Effector memory CD4-positive, alpha-beta T cell (primary cell): ENCODE data around the gene RNF126.

Experiments
- DNase-seq, 3 donors: peaks; one replicate each; pipeline ENCODE4 v3.0.0-alpha.2; 2020
- H3K27ac ChIP-seq: 2 replicates; pipeline ENCODE4 v1.7.0; 2013; ENCODE audit warnings: mild to moderate bottlenecking, low read length, moderate library complexity; ENCODE audit not compliant: insufficient read depth, poor library complexity, severe bottlenecking
- H3K27me3 ChIP-seq: replicated peaks from 2 replicates; pipeline ENCODE4 v1.7.0; 2013; ENCODE audit warnings: mild to moderate bottlenecking, low read length; ENCODE audit not compliant: insufficient read depth, control insufficient read depth, poor library complexity, severe bottlenecking
- H3K36me3 ChIP-seq: 2 replicates; pipeline ENCODE4 v1.7.0; 2013; ENCODE audit warnings: mild to moderate bottlenecking, low read length, moderate library complexity; ENCODE audit not compliant: control insufficient read depth, insufficient read depth
- H3K4me1 ChIP-seq: 2 replicates; pipeline ENCODE4 v1.7.0; 2013; ENCODE audit warnings: low read length, mild to moderate bottlenecking; ENCODE audit not compliant: control insufficient read depth, insufficient read depth, poor library complexity, severe bottlenecking
- H3K4me3 ChIP-seq: 2 replicates; pipeline ENCODE4 v1.7.0; 2013; ENCODE audit warnings: low read length, low read depth, mild to moderate bottlenecking; ENCODE audit not compliant: insufficient read depth, poor library complexity, severe bottlenecking
- H3K9me3 ChIP-seq: 2 replicates; pipeline ENCODE4 v1.7.0; 2013; ENCODE audit warnings: mild to moderate bottlenecking, low read length, moderate library complexity; ENCODE audit not compliant: control insufficient read depth
- total RNA-seq, 3 donors: gene quantifications; one replicate each; lab custom pipeline; 2026; lab: John Stamatoyannopoulos, UW

The RNF126 gene
- 83.2 to 114 (median 101) reads per million in 3 donors for total RNA-seq

GRCh38 chr19:662962-663681 lies at the start of gene RNF126:
RNF126 (minus strand) TSS chr19:663214; CDS start chr19:663121, 93 bp downstream.
- peak within 1 kb of the TSS; percentile 94 for H3K27ac ChIP-seq
- H3K4me3 ChIP-seq: peak within 1 kb of the TSS; percentile 91
- peaks cover 38% of the 10 kb centered on the region for H3K4me1 ChIP-seq
- no peaks in the 10 kb centered on the region for H3K9me3 ChIP-seq
- H3K36me3 ChIP-seq: peaks cover 6% of the 10 kb centered on the region
- H3K27me3 ChIP-seq: no peaks in the 10 kb centered on the region
- DNase-seq: peak; percentile 87 to 95 (median 92)

GRCh38 chr19:711254-711653 lies 48.2 kb upstream of the RNF126 start:
- no peaks in the 10 kb centered on the region for H3K9me3 ChIP-seq
- H3K4me3 ChIP-seq: no peak overlapping the region
- no peaks in the 10 kb centered on the region for H3K36me3 ChIP-seq
- DNase-seq: no peak
- peaks cover 17% of the 10 kb centered on the region for H3K27me3 ChIP-seq
- H3K4me1 ChIP-seq: no peaks in the 10 kb centered on the region
- no peak overlapping the region for H3K27ac ChIP-seq

- no peak overlapping the region for H3K4me3 ChIP-seq
- peaks cover 17% of the 10 kb centered on the region for H3K27me3 ChIP-seq
Observed at GRCh38 chr19:710767-711166, 47.8 kb upstream of the RNF126 start.

DNA sequence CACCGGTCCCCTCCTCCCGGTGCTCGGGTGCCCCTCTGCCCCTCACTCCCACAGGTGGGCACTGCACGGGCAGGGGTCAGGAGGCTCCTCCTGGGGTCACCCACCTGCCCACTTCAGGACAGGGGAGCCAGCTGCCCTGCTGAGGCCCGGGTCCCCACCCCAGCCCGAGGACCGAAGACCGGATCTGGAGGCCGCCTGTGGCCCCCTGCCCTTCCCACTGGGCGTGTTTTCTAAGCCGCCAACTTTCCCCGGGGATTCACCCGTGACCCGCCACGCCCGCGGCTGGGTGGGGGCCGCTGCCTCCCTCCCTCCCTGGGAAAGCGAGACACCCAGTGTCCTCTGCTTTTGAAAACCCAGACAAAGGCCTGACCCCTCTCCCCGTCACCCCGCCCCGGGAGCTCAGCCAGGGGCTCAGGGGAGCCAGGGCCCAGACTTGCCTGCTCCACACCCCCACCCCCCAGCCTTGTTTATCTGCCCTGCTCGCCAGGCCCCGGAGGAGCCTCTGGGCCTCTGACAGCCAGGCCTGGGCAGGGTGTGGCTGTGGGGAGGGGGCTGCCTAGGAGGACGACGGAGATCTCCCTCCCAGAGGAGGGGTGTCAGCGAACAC lies 47.1 kb upstream of the RNF126 start:
- no peaks in the 10 kb centered on the region for H3K9me3 ChIP-seq
- DNase-seq: no peak
- no peak overlapping the region for H3K27ac ChIP-seq
- H3K27me3 ChIP-seq: peaks cover 17% of the 10 kb centered on the region
- no peaks in the 10 kb centered on the region for H3K36me3 ChIP-seq
- H3K4me3 ChIP-seq: no peak overlapping the region
- no peaks in the 10 kb centered on the region for H3K4me1 ChIP-seq

More at GRCh38 chr19:710767-711166, 47.8 kb upstream of the RNF126 start:
- DNase-seq: no peak
- Histone ChIP-seq H3K4me1 (no peaks in the 10 kb centered on the region), H3K27ac (no peak overlapping the region), H3K9me3 (no peaks in the 10 kb centered on the region), H3K36me3 (no peaks in the 10 kb centered on the region)

DNA sequence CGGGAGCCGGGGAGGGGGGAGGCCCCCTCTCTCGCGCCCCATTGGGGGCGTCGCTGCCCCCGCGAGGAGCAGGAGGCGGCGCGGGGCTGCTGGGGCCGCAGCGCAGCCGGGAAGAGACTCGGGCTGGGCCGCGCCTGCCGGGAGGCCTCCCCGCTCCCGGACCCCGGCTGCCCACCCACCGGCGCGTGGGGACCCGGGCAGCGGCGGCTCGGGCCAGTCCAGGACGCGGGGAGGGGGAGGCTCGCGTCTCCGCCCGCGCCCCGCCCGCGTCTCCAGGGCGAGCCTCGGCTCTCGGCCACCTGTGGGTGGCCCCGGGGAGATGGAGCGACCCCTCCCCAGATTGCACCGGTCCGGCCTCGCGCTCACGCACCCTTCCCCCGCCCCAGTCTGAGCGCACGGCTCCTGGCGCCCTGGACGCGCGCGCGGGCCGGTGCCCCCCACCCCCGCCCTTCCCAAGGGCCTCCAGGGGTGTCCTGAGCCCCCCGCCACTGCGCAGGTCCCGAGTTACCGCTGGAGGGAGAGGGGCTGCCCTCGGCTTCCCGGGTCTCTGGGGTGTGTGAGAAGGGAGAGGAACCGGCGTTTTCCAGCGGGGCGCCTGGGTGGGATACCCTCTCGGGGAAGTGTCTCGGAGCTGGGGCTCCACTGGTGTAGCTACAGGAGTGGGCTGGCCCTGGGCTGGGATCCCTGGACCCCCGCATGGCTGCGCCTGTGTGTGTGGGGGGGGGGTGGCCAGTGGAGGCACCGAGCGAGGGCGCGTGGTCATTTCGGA lies 46.4 kb upstream of the RNF126 start:
- H3K4me1 ChIP-seq: peaks cover 4% of the 10 kb centered on the region
- no peak overlapping the region for H3K27ac ChIP-seq
- H3K9me3 ChIP-seq: no peaks in the 10 kb centered on the region
- H3K36me3 ChIP-seq: no peaks in the 10 kb centered on the region
- no peak for DNase-seq
- H3K27me3 ChIP-seq: peaks cover 17% of the 10 kb centered on the region
- no peak overlapping the region for H3K4me3 ChIP-seq

GRCh38 chr19:708154-709143 lies 45.4 kb upstream of the RNF126 start, which contains the start of gene PALM:
PALM (plus strand) TSS chr19:708935; CDS start chr19:709147, 212 bp downstream.
- no peak for DNase-seq

DNA sequence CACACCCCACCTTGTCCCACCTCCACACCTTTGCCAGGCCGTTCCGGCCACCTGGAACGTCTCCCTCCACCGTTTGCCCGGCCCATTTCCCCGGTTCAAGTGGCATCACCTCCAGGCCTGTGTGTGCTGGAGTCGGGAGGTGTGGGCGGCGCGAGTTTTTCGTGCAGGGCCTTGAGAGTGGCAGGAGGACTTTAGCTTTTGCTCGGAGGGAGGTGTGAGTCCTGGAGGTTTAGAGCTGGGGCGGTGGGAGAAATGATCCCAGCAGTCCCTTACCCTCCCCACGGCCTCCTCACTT lies 41.4 kb upstream of the RNF126 start:
- Histone ChIP-seq H3K4me1 (peaks cover 12% of the 10 kb centered on the region), H3K9me3 (no peaks in the 10 kb centered on the region), H3K27ac (no peak overlapping the region), H3K27me3 (peaks cover 12% of the 10 kb centered on the region), H3K36me3 (no peaks in the 10 kb centered on the region), H3K4me3 (no peak overlapping the region)
- DNase-seq: no peak

More at GRCh38 chr19:708154-709143, 45.4 kb upstream of the RNF126 start, which contains the start of gene PALM:
- Histone ChIP-seq H3K4me3 (no peak within 1 kb of the TSS), H3K4me1 (peaks cover 11% of the 10 kb centered on the region), H3K27ac (no peak within 1 kb of the TSS), H3K36me3 (no peaks in the 10 kb centered on the region), H3K9me3 (no peaks in the 10 kb centered on the region), H3K27me3 (peaks cover 17% of the 10 kb centered on the region)

DNA sequence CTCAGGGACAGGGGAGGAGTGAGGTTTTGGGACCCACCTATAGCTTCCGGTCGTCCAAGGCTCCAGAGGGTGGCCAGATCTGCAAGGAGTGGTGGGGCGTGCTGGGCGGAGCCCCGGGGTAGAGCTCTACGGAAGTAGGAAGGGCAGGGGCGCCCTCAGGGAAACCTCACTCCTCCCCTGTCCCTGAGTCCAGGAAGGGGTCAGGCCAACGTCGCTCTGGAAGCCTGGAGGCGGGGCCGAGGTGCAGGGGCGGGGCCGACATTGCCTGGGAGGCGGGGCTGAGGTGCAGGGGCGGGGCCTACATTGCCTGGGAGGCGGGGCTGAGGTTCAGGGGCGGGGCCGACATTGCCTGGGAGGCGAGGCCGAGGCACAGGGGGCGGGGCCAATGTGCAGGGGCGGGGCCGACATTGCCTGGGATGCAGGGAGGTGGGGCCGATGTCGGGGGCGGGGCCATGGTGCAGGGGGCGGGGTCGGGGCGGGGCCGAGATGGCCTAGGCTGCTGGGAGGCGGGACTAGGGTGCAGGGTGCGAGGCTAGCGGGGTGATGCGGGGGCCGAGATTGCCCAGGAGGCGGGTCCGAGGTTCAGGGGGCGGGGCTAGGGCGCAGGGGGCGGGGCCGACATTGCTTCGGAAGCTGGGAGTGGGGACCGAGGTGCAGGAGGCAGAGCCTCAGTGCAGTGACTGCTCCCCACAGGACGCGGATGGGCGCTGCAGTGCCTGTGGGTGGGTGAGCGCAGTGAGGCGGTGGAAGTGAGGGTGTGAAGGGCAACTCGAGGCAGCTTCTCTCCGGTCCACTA lies 40.8 kb upstream of the RNF126 start:
- no peaks in the 10 kb centered on the region for H3K36me3 ChIP-seq
- H3K4me1 ChIP-seq: peaks cover 12% of the 10 kb centered on the region
- H3K27me3 ChIP-seq: peaks cover 10% of the 10 kb centered on the region
- no peaks in the 10 kb centered on the region for H3K9me3 ChIP-seq
- no peak overlapping the region for H3K27ac ChIP-seq
- DNase-seq: peak; percentile 37 to 63 (median 63)
- H3K4me3 ChIP-seq: no peak overlapping the region

- no peaks in the 10 kb centered on the region for H3K36me3 ChIP-seq
- no peak overlapping the region for H3K4me3 ChIP-seq
- no peak overlapping the region for H3K27ac ChIP-seq
- H3K27me3 ChIP-seq: peaks cover 7% of the 10 kb centered on the region
- DNase-seq: no peak
- H3K4me1 ChIP-seq: peaks cover 12% of the 10 kb centered on the region
- H3K9me3 ChIP-seq: no peaks in the 10 kb centered on the region
Observed at GRCh38 chr19:703329-703650, 40.3 kb upstream of the RNF126 start.
